ENCODE data around the gene ADGRD1.

ADGRD1 gene

DNA sequence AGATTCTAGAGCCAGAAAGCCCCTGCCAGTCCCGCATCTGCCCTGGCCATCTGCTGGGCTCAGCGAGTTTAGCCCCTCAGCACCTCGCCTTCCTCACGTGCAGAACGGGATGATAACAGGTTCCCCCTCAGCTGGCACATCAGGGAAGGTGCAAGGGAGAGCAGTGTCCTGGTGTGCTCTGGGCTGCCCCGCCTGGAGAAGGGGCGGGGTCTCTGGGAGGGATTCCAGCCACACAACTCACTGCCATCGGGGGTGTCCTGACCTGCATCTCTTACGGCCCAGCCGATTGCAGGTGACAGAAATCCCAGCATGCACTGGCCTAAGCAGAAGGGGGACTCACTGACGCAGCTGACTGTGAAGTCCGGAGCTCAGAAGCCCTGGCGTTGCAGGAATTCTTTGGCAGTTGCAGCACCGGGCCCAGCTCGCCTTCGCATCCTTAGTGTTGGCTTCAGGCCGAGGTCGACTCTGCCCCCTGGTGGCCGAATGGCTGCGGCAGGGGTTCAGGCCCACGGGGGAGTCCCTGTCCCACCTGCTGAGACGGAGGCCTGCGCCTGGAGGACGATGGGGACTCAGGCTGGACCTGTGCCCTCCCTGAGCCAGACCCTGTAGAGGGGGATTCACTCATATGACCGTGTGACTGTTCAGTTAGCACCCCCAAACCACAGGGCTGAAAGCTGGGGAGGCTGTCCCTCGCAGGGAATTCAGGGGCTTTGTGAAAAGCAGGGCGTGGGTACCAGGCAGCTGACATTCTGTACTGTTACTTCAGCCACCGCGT is 178.6 kb downstream of the ADGRD1 start:
- no peak overlapping the region for H3K4me3 ChIP-seq (ENCODE audit: low read length)
- TF ChIP-seq ZNF274 (IDR thresholded peaks at IDR 0.05; ENCODE audit: low read depth, low read length) = no peak

- no peak for TF ChIP-seq ZNF274 (IDR thresholded peaks at IDR 0.05; ENCODE audit: low read depth, low read length)
- H3K4me3 ChIP-seq (ENCODE audit: low read length) = no peak overlapping the region
Measured at GRCh38 chr12:131133015-131133905, 179.6 kb downstream of the ADGRD1 start.

DNA sequence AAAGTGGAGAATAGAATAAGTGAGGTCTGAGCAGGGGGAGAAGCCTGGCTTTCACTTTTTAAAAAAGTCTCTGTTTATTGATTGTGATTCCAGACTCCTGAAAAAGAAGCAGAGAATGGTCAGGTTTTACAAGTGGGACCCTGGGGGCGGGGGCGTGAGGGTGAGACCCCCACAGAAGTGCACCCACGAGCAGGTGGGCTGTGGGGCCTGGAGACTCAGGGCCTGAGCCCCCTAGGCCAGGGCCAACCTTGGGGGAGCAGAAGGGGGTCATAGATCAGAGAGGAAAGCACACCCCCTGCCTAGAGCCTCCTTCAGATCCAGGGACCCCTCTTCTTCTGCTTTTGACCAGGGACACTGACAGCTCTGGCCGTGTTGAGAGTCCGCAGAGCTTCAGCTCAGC is 180.3 kb downstream of the ADGRD1 start:
- no peak overlapping the region for H3K4me3 ChIP-seq (ENCODE audit: low read length)

GRCh38 chr12:131134523-131135310 is 181.0 kb downstream of the ADGRD1 start:
- H3K4me3 ChIP-seq (ENCODE audit: low read length) = no peak overlapping the region
- no peak for TF ChIP-seq ZNF274 (IDR thresholded peaks at IDR 0.05; ENCODE audit: low read depth, low read length)

More for the DNA sequence above, 180.3 kb downstream of the ADGRD1 start:
- TF ChIP-seq ZNF274 (IDR thresholded peaks at IDR 0.05; ENCODE audit: low read depth, low read length) = no peak

DNA sequence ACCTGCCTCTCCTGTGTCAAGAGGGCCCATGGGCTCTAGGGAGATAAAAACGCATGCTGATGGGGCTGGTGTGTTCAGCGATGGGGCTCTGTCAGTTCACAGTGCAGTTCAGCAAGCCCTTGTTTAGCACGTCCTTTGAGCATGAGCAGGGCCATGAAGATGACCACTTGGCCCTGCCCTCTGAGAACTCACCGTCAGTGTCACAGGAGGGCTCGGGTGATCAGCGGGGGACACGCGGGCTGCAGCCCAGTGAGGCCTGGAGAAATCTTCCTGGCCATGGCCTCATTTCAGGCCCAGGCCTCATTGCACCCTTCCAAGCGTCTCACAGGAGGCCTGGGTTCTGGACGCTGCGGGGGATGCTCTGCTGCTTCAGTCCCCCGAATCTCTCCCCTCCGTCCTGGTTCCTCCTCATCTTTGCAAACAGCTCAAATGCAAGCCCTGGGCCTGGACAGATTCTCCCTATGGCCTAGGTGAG is 181.6 kb downstream of the ADGRD1 start:
- H3K4me3 ChIP-seq (ENCODE audit: low read length) = no peak overlapping the region
- TF ChIP-seq ZNF274 (IDR thresholded peaks at IDR 0.05; ENCODE audit: low read depth, low read length) = no peak

GRCh38 chr12:131135786-131136538 is 182.3 kb downstream of the ADGRD1 start:
- no peak overlapping the region for H3K4me3 ChIP-seq (ENCODE audit: low read length)
- TF ChIP-seq ZNF274 (IDR thresholded peaks at IDR 0.05; ENCODE audit: low read depth, low read length) = no peak

- no peak for TF ChIP-seq ZNF274 (IDR thresholded peaks at IDR 0.05; ENCODE audit: low read depth, low read length)
- no peak overlapping the region for H3K4me3 ChIP-seq (ENCODE audit: low read length)
Measured at GRCh38 chr12:131136539-131136872, 182.8 kb downstream of the ADGRD1 start.

GRCh38 chr12:131137009-131137835 is 183.5 kb downstream of the ADGRD1 start:
- no peak for TF ChIP-seq ZNF274 (IDR thresholded peaks at IDR 0.05; ENCODE audit: low read depth, low read length)
- no peak overlapping the region for H3K4me3 ChIP-seq (ENCODE audit: low read length)

GRCh38 chr12:131137836-131138637 is 184.3 kb downstream of the ADGRD1 start:
- no peak overlapping the region for H3K4me3 ChIP-seq (ENCODE audit: low read length)
- no peak for TF ChIP-seq ZNF274 (IDR thresholded peaks at IDR 0.05; ENCODE audit: low read depth, low read length)

DNA sequence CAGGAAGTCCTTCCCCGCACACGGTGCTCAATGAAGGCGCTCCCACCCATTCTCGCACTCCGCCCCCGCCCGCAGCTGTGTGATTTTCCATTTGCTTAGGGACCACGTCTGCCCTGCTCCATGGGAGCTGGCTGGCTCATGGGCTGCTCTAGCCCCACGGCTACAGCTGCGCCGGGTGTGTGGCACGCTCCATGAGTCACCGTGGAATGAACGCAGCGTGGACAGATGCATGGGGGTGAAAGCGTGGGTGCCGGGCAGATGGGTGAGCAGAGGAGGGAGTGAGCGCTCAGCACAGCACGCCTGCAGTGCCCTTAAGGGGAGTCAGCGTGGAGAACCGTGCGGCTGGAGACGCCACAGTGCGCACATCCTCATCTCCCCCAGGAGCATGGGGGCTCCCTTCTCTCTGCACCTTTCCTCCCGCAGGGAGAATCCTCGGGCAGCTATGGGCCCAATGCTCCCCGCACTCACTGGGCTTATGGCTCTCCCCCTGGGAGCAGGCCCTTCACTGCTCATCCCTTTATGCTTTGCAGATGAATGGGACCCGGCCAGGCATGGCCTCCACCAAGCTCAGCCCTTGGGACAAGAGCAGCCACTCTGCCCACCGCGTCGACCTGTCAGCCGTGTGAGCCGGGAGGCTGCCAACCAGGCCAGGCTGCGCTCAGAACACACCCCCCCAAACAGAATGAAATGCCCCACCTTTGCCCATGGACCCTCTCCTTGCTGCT is 185.1 kb downstream of the ADGRD1 start:
- no peak overlapping the region for H3K4me3 ChIP-seq (ENCODE audit: low read length)
- no peak for TF ChIP-seq ZNF274 (IDR thresholded peaks at IDR 0.05; ENCODE audit: low read depth, low read length)

GRCh38 chr12:131139363-131140068 is 185.8 kb downstream of the ADGRD1 start:
- no peak overlapping the region for H3K4me3 ChIP-seq (ENCODE audit: low read length)
- no peak for TF ChIP-seq ZNF274 (IDR thresholded peaks at IDR 0.05; ENCODE audit: low read depth, low read length)
